Neural progenitor cell (in vitro differentiated cells): ENCODE measurements around the gene FAM98C.

Source experiments
- CTCF ChIP-seq: fragments of 200-600 bp; sonication (generic); IDR thresholded peaks from 2 replicates; pipeline ENCODE4 v1.5.1; 2017; ENCODE audit warnings: antibody characterized with exemption, mild to moderate bottlenecking
- EZH2 ChIP-seq: fragments of 200-600 bp; sonication (generic); IDR thresholded peaks from 2 replicates; pipeline ENCODE4 v1.6.1; 2017; ENCODE audit warnings: antibody characterized with exemption, mild to moderate bottlenecking, moderate library complexity

DNA sequence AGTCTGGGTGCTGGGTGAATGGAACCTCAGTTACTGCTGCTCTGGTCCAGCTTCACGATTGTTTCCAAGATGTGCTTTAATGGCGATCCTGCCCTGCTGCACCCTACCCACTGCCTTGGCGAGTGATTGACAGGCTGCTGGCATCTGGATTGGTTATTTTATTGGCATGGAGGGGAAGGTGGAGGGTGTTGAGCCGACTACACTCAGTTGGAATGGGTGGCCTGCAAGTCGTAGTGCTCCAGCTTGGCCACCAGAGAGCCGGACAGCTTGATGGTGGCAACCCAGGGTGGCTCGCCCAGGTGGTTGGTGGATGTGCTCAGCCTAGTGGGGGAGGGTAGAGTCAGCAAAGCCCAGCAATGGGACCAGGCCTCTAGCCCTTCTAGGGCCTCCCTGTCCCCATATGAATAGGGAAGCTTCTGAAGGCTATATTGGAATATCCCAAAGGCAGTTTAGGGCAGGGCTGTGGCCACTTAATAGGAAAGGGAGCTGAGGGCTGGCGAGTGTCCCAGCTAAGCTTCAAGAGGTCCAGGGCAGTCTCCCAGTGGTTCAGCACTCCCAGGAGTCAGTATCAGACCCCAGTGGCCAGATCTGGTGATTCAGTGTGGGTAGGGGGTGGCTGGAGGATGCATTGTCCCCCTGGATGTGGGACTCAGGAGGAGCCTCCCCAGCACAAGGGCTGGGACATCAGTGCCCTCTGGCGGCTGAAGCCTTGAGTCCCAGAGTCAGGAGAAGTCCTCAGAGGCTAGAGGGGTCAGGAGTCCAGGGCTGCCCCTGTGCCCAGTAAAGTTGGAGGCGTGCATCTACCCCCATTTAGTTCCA lies 18.5 kb upstream of the FAM98C start:
- TF ChIP-seq EZH2 (no peak), CTCF (peak; percentile 60)
